ENCODE results near the gene PFKFB2. TPM values are rescaled to one million over a fixed set of nuclear protein-coding genes. Genes with fewer than 3 reads are reported as not detected.

PFKFB2 gene
- total and polyA plus RNA-seq, 2 donors (not counting 1 experiment from before 2014, with no cell fraction given) = 6.5 to 18.2 TPM

DNA sequence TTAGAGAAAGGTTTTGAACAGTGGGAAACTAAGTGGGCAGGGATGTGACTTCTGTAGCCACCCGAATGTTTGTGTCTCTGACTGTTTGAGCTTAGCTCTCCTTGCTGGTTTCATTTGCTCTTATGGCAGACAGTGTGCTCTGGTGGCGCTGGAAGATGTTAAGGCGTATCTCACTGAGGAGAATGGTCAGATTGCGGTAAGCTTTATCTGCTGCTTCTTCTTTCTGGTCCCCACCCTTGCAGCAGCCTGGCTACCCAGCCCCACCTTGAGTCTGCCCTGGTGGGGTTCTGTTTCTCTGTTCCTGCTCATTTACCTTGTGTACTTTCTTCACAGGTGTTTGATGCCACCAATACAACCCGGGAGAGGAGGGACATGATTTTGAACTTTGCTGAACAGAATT is 9.9 kb downstream of the PFKFB2 start:
- ChIA-PET CTCF (no interaction called here), POLR2A (no interaction called here)
- H3K9me3 Mint-ChIP-seq (ENCODE audit: insufficient read depth) = no peaks in the 10 kb centered on the region
- Histone ChIP-seq H3K36me3 (replicated peaks in 1 of 2; ENCODE audit: control extremely low read depth in 1 of 2, control insufficient read depth in 1 of 2, extremely low read depth in 1 of 2, insufficient read depth in 2 of 2, low read length in 1 of 2) (peaks cover 17 to 62% of the 10 kb centered on the region in 2 experiments), H3K79me2 (ENCODE audit: control insufficient read depth, insufficient read depth, low read length) (no peaks in the 10 kb centered on the region), H3K4me1 (ENCODE audit: control insufficient read depth in 2 of 2, insufficient read depth in 2 of 2, low read length in 2 of 2) (no peaks in the 10 kb centered on the region), H3K9me3 (ENCODE audit: control extremely low read depth in 1 of 3, control insufficient read depth in 2 of 3, insufficient read depth in 1 of 3, low read length in 2 of 3) (no peaks in the 10 kb centered on the region), H4K20me1 (ENCODE audit: control insufficient read depth, insufficient read depth, low read length, poor library complexity, severe bottlenecking) (no peaks in the 10 kb centered on the region), H3K4me3 (ENCODE audit: control extremely low read depth in 1 of 5, extremely low read depth in 1 of 5, insufficient read depth in 1 of 5, low read depth in 2 of 5, low read length in 4 of 5) (no peak overlapping the region), H3K27ac (ENCODE audit: low read length in 2 of 2) (no peak overlapping the region), H3K9ac (ENCODE audit: low read length) (no peak overlapping the region), H3K4me2 (replicated peaks; ENCODE audit: low read depth, low read length, poor library complexity, severe bottlenecking) (no peak overlapping the region), H3K27me3 (replicated peaks in 1 of 4; ENCODE audit: control extremely low read depth in 1 of 4, control insufficient read depth in 3 of 4, insufficient read depth in 4 of 4, low read length in 3 of 4) (no peaks in the 10 kb centered on the region), H2AFZ (ENCODE audit: insufficient read depth, low read depth, low read length, poor library complexity, severe bottlenecking) (no peak overlapping the region)
- H3K27me3 Mint-ChIP-seq = no peaks in the 10 kb centered on the region
- intact Hi-C loops (cut with micrococcal nuclease) = no loop called here
- no peak overlapping the region for H3K27ac Mint-ChIP-seq
- TF ChIP-seq, protein P1, sequence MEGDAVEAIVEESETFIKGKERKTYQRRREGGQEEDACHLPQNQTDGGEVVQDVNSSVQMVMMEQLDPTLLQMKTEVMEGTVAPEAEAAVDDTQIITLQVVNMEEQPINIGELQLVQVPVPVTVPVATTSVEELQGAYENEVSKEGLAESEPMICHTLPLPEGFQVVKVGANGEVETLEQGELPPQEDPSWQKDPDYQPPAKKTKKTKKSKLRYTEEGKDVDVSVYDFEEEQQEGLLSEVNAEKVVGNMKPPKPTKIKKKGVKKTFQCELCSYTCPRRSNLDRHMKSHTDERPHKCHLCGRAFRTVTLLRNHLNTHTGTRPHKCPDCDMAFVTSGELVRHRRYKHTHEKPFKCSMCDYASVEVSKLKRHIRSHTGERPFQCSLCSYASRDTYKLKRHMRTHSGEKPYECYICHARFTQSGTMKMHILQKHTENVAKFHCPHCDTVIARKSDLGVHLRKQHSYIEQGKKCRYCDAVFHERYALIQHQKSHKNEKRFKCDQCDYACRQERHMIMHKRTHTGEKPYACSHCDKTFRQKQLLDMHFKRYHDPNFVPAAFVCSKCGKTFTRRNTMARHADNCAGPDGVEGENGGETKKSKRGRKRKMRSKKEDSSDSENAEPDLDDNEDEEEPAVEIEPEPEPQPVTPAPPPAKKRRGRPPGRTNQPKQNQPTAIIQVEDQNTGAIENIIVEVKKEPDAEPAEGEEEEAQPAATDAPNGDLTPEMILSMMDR (IDR thresholded peaks at IDR 0.05) = no peak
- no peak for TF ChIP-seq EZH2 (IDR thresholded peaks at IDR 0.05; ENCODE audit: borderline replicate concordance, insufficient read depth, low read depth, low read length, poor library complexity, severe bottlenecking)
- 98% methylated on average over 4 of the region's 5 CpGs for WGBS (ENCODE audit: insufficient coverage)
- H3K4me1 Mint-ChIP-seq = no peaks in the 10 kb centered on the region
- no peak overlapping the region for H3K4me3 Mint-ChIP-seq
- ATAC-seq (ENCODE audit: low read depth) (no peak), DNase-seq (no peak)

DNA sequence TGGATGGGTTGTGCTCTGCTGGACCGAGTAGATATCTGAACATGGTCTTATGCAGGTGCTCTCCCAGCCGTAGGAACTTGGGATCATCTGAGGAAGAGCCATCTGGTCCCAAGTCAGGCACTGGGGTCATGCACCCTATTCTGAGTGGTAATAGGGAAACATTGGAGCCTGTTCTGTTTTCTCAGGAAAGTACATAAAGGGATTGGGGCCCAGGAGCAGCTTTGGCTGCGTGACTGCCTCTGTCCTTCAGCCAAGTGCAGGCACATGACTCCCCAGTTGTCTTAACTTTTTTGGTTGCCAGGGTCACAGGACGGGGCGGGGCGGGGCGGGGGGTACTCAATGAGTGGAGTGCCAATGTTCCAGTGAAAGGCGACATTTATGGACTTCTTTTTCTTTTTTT is 11.5 kb downstream of the PFKFB2 start:
- H2AFZ ChIP-seq (ENCODE audit: insufficient read depth, low read depth, low read length, poor library complexity, severe bottlenecking) = no peak overlapping the region
- TF ChIP-seq, protein P1 (IDR thresholded peaks at IDR 0.05) = no peak
- TF ChIP-seq EZH2 (IDR thresholded peaks at IDR 0.05; ENCODE audit: borderline replicate concordance, insufficient read depth, low read depth, low read length, poor library complexity, severe bottlenecking) = no peak
- H3K36me3 ChIP-seq (replicated peaks in 1 of 2; ENCODE audit: control extremely low read depth in 1 of 2, control insufficient read depth in 1 of 2, extremely low read depth in 1 of 2, insufficient read depth in 2 of 2, low read length in 1 of 2) = peaks cover 17 to 68% of the 10 kb centered on the region in 2 experiments
- no peak overlapping the region for H3K4me3 ChIP-seq (ENCODE audit: control extremely low read depth in 1 of 5, extremely low read depth in 1 of 5, insufficient read depth in 1 of 5, low read depth in 2 of 5, low read length in 4 of 5)
- Mint-ChIP-seq H3K9me3 (ENCODE audit: insufficient read depth) (no peaks in the 10 kb centered on the region), H3K4me1 (peaks cover 4% of the 10 kb centered on the region), H3K27ac (no peak overlapping the region), H3K4me3 (no peak overlapping the region), H3K27me3 (no peaks in the 10 kb centered on the region)
- H3K27me3 ChIP-seq (replicated peaks in 1 of 4; ENCODE audit: control extremely low read depth in 1 of 4, control insufficient read depth in 3 of 4, insufficient read depth in 4 of 4, low read length in 3 of 4) = no peaks in the 10 kb centered on the region
- DNase-seq (no peak), ATAC-seq (ENCODE audit: low read depth) (no peak)
- WGBS (ENCODE audit: insufficient coverage) = 100% methylated on average over 8 of the region's 8 CpGs
- H3K9ac ChIP-seq (ENCODE audit: low read length) = no peak overlapping the region
- intact Hi-C loops (cut with micrococcal nuclease) = no loop called here
- H3K9me3 ChIP-seq (ENCODE audit: control extremely low read depth in 1 of 3, control insufficient read depth in 2 of 3, insufficient read depth in 1 of 3, low read length in 2 of 3) = no peaks in the 10 kb centered on the region
- no peak overlapping the region for H3K4me2 ChIP-seq (replicated peaks; ENCODE audit: low read depth, low read length, poor library complexity, severe bottlenecking)
- H3K4me1 ChIP-seq (ENCODE audit: control insufficient read depth in 2 of 2, insufficient read depth in 2 of 2, low read length in 2 of 2) = peaks cover 2 to 4% of the 10 kb centered on the region in 2 donors
- ChIA-PET CTCF (no interaction called here), POLR2A (no interaction called here)
- H3K79me2 ChIP-seq (ENCODE audit: control insufficient read depth, insufficient read depth, low read length) = no peaks in the 10 kb centered on the region
- no peaks in the 10 kb centered on the region for H4K20me1 ChIP-seq (ENCODE audit: control insufficient read depth, insufficient read depth, low read length, poor library complexity, severe bottlenecking)
- no peak overlapping the region for H3K27ac ChIP-seq (ENCODE audit: low read length in 2 of 2)

All from B cell (primary cell).